HG03565 (cell line): ENCODE measurements around the gene ZFP36.
"Not testable (repeated sequence)": the region's sequence is repeated elsewhere in the genome, so short reads cannot be mapped to it uniquely, and the experiment has no call there.

ENCODE experiments used
- ATAC-seq: cut with Tn5 transposase; IDR thresholded peaks from one replicate; pipeline ENCODE4 v1.9.1; 2021; ENCODE audit warnings: mild to moderate bottlenecking, moderate library complexity; ENCODE audit not compliant: unreplicated experiment

ZFP36 gene

DNA sequence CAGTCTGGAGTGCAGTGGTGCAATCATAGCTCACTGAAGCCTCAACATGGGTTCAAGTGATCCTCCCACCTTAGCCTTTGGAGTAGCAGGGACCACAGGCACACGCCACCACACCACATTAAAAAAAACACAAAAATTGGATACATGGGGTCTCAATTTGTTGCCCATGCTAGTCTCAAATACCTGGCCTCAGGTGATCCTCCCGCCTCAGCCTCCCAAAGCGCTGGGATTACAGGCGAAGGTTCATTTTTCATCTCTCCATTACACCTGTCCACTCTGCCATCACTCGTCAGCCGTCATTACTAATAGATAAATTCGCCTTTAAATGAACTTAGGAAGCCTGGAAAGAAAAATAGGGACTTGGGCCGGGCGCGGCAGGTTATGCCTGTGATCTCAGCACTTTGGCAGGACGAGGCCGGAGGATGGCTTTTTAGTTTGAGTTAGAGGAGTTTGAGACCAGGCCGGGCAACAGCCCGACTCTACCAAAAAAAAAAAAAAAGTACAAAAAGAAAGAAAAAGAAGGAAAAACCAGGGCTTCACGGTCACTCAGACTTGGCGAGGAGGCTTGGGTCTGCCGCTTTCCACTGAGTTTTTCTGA is 38.0 kb downstream of the ZFP36 start:
- no peak for ATAC-seq

DNA sequence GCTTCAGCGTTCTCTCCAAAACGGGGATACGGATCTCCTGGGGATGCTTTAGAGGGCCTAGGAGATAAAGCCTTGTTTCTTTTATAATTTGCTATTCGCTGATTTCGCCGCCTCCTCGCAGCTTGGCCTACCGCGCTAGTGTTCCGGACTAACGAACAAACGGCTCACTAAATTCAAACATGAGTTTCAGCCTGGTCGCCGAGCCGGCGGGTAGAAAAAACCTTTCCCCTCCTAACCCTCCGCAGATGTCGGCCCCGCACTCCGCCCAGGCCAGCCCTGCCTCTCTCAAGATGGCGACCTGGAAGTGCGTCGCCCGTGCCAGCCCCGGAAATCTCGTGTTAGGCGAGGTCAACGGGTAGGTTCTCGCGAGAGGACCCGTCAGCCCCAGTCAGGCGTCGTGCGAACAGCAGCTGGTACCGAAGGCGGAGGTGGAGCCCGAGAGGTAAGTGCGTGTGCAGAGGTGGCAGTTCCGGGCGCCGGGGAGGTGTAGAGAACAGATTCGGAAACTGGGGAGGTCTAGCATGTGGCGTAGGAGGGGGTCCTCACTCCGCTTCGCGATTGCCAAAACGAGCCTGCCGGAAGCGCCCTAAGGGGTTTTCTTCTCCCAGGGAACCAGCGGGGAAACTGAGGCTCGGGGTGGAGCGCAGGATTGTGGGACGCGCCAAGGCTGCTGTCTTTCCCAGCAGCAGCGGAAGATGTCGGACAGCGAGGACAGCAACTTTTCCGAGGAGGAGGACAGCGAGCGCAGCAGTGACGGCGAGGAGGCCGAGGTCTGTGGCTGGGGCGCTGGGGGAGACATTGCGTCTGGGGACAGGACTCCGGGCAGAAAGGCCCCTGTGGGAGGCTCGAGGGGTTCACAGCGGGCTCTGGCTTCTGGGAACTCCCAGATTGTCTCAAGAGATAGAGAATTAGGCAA is 38.8 kb downstream of the ZFP36 start, which contains the start of gene SUPT5H:
Gene SUPT5H (plus strand): TSS at position 387 of the 916 bp plus-strand sequence. CDS start 309 bp downstream, at position 696.
- ATAC-seq: peak; percentile 86

- ATAC-seq: no peak
These were observed 39.9 kb downstream of the ZFP36 start for GRCh38 chr19:39446365-39447084.

DNA sequence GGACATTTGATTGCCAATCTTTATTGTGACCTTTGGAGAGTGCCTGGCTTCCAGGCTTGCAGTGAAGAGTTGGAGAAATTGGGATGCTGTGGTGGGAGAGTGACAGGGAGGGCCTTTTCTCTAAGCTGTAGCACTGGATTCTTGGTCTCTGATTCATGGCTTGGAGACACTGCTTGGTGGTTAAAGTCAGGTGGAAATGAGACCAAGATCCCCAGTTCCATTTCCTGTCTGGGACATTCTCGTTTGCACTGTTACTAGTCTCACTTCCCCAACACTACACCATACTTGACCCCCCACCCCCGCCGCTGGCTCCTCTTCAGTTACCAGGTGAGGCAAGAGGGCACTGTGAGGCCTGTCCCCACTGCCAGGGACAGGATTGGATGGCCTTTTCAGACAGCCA is 41.6 kb downstream of the ZFP36 start:
- ATAC-seq: no peak

DNA sequence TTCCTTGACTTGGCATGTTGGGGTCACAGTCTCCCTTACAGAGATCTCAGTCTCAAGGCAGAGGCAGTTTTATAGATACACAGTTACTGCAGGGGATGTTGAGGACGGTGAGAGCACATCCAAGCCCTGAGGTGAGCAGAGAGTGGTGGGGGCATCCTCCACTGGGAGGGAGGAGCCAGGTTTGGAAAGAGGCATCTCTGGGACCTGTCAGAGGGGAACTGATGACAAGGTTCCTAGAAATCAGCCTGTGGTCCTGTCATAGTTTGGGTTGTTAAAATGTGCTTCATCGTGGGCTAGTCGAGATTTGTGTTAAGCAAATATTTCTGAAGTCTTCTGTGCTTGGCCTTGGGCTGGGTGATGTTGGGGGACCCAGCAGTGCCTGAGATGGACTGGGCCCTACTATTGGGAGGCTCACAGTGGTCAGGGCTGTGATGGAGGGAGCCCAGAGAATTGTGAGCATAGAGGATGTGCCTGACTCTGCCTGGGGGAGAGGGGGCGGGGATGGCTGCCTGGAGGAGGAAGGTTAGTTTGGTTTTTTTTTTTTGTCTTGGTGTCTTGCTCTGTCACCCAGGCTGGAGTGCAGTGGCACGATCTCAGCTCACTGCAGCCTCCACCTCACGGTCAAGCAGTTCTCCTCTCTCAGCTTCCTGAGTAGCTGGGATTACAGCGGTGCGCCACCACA is 42.6 kb downstream of the ZFP36 start:
- ATAC-seq: no peak

- ATAC-seq: not testable (repeated sequence)
These were observed 44.6 kb downstream of the ZFP36 start for GRCh38 chr19:39451257-39451656.
